CD14-positive monocyte (primary cell): ENCODE data around the gene CDIPT. TPM values are rescaled to one million over a fixed set of nuclear protein-coding genes. Genes with fewer than 3 reads are reported as not detected.

Experiments used
- DNase-seq, 3 donors: peaks; one replicate each; pipeline ENCODE4 v3.0.0-alpha.2; 2011 to 2022
- H2AFZ ChIP-seq: 2 replicates; pipeline ENCODE4 v1.6.0; 2012; ENCODE audit warnings: mild to moderate bottlenecking, low read depth, low read length, inconsistent platforms; ENCODE audit not compliant: insufficient read depth, poor library complexity, severe bottlenecking
- H3K27ac ChIP-seq, 2 donors: 1 replicate in 1 of 2; 2 replicates in 1 of 2; pipeline ENCODE4 v1.5.1; 2012 to 2013; ENCODE audit warnings: low read length in 2 of 2, control low read depth in 1 of 2, inconsistent platforms in 1 of 2, low read depth in 1 of 2, mild to moderate bottlenecking in 1 of 2
- H3K27me3 ChIP-seq, 2 donors: one replicate each; pipeline versions ENCODE4 v1.6.0 to v1.6.1; 2011 to 2013; ENCODE audit warnings: low read length in 2 of 2; ENCODE audit not compliant: control insufficient read depth in 2 of 2, insufficient read depth in 2 of 2
- H3K36me3 ChIP-seq, 2 donors: replicated peaks in 1 of 2; 1 replicate in 1 of 2; 2 replicates in 1 of 2; pipeline versions ENCODE4 v1.5.1 to v1.6.1; 2012 to 2013; ENCODE audit warnings: low read length in 2 of 2, control low read depth in 1 of 2, inconsistent platforms in 1 of 2, mild to moderate bottlenecking in 1 of 2; ENCODE audit not compliant: insufficient read depth in 2 of 2, control insufficient read depth in 1 of 2
- H3K4me1 ChIP-seq, 2 donors: 1 replicate in 1 of 2; 2 replicates in 1 of 2; pipeline versions ENCODE4 v1.5.1 to v1.6.1; 2012 to 2013; ENCODE audit warnings: low read length in 2 of 2, control low read depth in 1 of 2, inconsistent platforms in 1 of 2, mild to moderate bottlenecking in 1 of 2, moderate library complexity in 1 of 2; ENCODE audit not compliant: insufficient read depth in 2 of 2, control insufficient read depth in 1 of 2
- H3K4me2 ChIP-seq: replicated peaks from 2 replicates; pipeline ENCODE3; 2012; ENCODE audit warnings: low read length, moderate library complexity, mild to moderate bottlenecking; ENCODE audit not compliant: poor library complexity, severe bottlenecking; ENCODE audit errors: extremely low read depth
- H3K4me3 ChIP-seq, 3 experiments: fragments of 200-600 bp in 1 of 3; sonication (generic) in 1 of 3; replicated peaks in 1 of 3; 1 replicate in 2 of 3; 2 replicates in 1 of 3; pipeline ENCODE4 v1.5.1; 2011 to 2013; ENCODE audit warnings: low read length in 3 of 3, mild to moderate bottlenecking in 3 of 3, control low read depth in 2 of 3, low read depth in 2 of 3, inconsistent platforms in 1 of 3, moderate library complexity in 1 of 3
- H3K79me2 ChIP-seq: 2 replicates; pipeline ENCODE4 v1.6.0; 2012; ENCODE audit warnings: mild to moderate bottlenecking, control low read depth, inconsistent platforms, low read length, moderate library complexity; ENCODE audit not compliant: insufficient read depth
- H3K9ac ChIP-seq: 2 replicates; pipeline ENCODE4 v1.6.0; 2017; ENCODE audit warnings: low read length, mild to moderate bottlenecking; ENCODE audit not compliant: insufficient read depth, poor library complexity, severe bottlenecking
- H3K9me3 ChIP-seq, 2 donors: replicated peaks in 1 of 2; 1 replicate in 1 of 2; 2 replicates in 1 of 2; pipeline versions ENCODE4 v1.5.1 to v1.6.1; 2012 to 2013; ENCODE audit warnings: low read length in 2 of 2, control low read depth in 1 of 2; ENCODE audit not compliant: control insufficient read depth in 1 of 2, insufficient read depth in 1 of 2
- H4K20me1 ChIP-seq: 2 replicates; pipeline ENCODE4 v1.6.0; 2012; ENCODE audit warnings: mild to moderate bottlenecking, low read length, control low read depth, moderate library complexity; ENCODE audit not compliant: insufficient read depth
- H3K27ac Mint-ChIP-seq, 7 donors: one replicate each; pipeline ENCODE4 v1.8.0; 2020; ENCODE audit warnings: mild to moderate bottlenecking in 7 of 7, mixed read lengths in 7 of 7, moderate library complexity in 6 of 7, inconsistent platforms in 2 of 7
- H3K27me3 Mint-ChIP-seq, 3 donors: one replicate each; pipeline ENCODE4 v1.8.0; 2021 to 2022; ENCODE audit warnings: low read depth in 3 of 3, mild to moderate bottlenecking in 3 of 3, mixed read lengths in 3 of 3, moderate library complexity in 3 of 3, inconsistent platforms in 1 of 3
- H3K36me3 Mint-ChIP-seq, 2 donors: one replicate each; pipeline ENCODE4 v1.8.0; 2020; ENCODE audit warnings: mixed read lengths in 2 of 2, inconsistent platforms in 1 of 2, mild to moderate bottlenecking in 1 of 2
- H3K4me1 Mint-ChIP-seq: one replicate; pipeline ENCODE4 v1.8.0; 2020; ENCODE audit warnings: mild to moderate bottlenecking, mixed read lengths
- H3K4me3 Mint-ChIP-seq, 2 donors: one replicate each; pipeline ENCODE4 v1.8.0; 2020; ENCODE audit warnings: mild to moderate bottlenecking in 2 of 2, mixed read lengths in 2 of 2, moderate library complexity in 1 of 2
- H3K9me3 Mint-ChIP-seq, 7 donors: one replicate each; pipeline ENCODE4 v1.8.0; 2020 to 2022; ENCODE audit warnings: mixed read lengths in 7 of 7, mild to moderate bottlenecking in 6 of 7, moderate library complexity in 6 of 7, inconsistent platforms in 2 of 7
- CTCF ChIP-seq: fragments of 200-600 bp; IDR thresholded peaks from one replicate; pipeline ENCODE4 v1.8.0; 2022; ENCODE audit warnings: antibody characterized with exemption, mild to moderate bottlenecking
- WGBS: methylation state at CpG from one replicate; pipeline ENCODE4 v1.1.5; 2013; ENCODE audit warnings: missing lambda C conversion rate; ENCODE audit not compliant: insufficient coverage; 5-methylcytosine and 5-hydroxymethylcytosine counted together
- intact Hi-C, 2 donors: fragments of 100-400 bp; cut with micrococcal nuclease; formaldehyde crosslinking; loops; one replicate each; pipeline versions ENCODE4 v1.15.0 to v1.15.1; 2023
- polyA plus RNA-seq, 3 donors: library from polyadenylated mRNA; depleted of rRNA in 1 of 3; unstranded in 2 of 3; stranded (reverse) in 1 of 3; fragments of 300-500 nt in 2 of 3; fragments of >200 nt in 1 of 3; fragmentation: Illumina TruSeq in 2 of 3; gene quantifications; 1 replicate in 2 of 3; 2 replicates in 1 of 3; pipeline ENCODE4 v1.2.3, GENCODE V29; 2012 to 2021

CDIPT gene
- polyA plus RNA-seq, 3 donors: 67.2 to 98.8 (median 93.5) TPM

- peaks cover 66% of the 10 kb centered on the region for H4K20me1 ChIP-seq
- Mint-ChIP-seq H3K36me3 (peaks cover 74 to 94% of the 10 kb centered on the region in 2 donors), H3K27ac (peak overlapping the region in 1 of 7 donors; percentile 13), H3K4me3 (no peak overlapping the region), H3K4me1 (no peaks in the 10 kb centered on the region), H3K27me3 (peaks cover 0 to 2% (median 1%) of the 10 kb centered on the region in 3 donors), H3K9me3 (peaks cover 0 to 2% (median 0%) of the 10 kb centered on the region in 7 donors)
- no peaks in the 10 kb centered on the region for H3K4me1 ChIP-seq
- H3K36me3 ChIP-seq: peaks cover 77 to 90% of the 10 kb centered on the region in 2 donors
- H3K4me2 ChIP-seq: no peak overlapping the region
- H3K27me3 ChIP-seq: no peaks in the 10 kb centered on the region
- H3K27ac ChIP-seq: no peak overlapping the region
- no peak for DNase-seq
- intact Hi-C loops: loop anchor here in 1 of 2 donors (5.0 kb wide), 2 partner anchors 37 to 152 kb away; partner anchors contain the start of gene MAZ
- no peaks in the 10 kb centered on the region for H3K9me3 ChIP-seq
- no peak overlapping the region for H2AFZ ChIP-seq
- no peak overlapping the region for H3K4me3 ChIP-seq
- H3K9ac ChIP-seq: no peak overlapping the region
- no peak for TF ChIP-seq CTCF
- 97% methylated on average over 26 of the region's 28 CpGs for WGBS
- no peaks in the 10 kb centered on the region for H3K79me2 ChIP-seq
Observed at GRCh38 chr16:29844575-29845331, 18.3 kb downstream of the CDIPT start.

GRCh38 chr16:29843931-29844330, 19.1 kb downstream of the CDIPT start:
- H3K27ac ChIP-seq: no peak overlapping the region
- peaks cover 84 to 91% of the 10 kb centered on the region in 2 donors for H3K36me3 ChIP-seq
- no peaks in the 10 kb centered on the region for H3K79me2 ChIP-seq
- intact Hi-C loops: no loop called here
- H3K4me3 Mint-ChIP-seq: no peak overlapping the region
- no peak overlapping the region for H3K9ac ChIP-seq
- 94% methylated on average over 6 of the region's 8 CpGs for WGBS
- H2AFZ ChIP-seq: no peak overlapping the region
- peaks cover 0 to 1% (median 0%) of the 10 kb centered on the region in 3 donors for H3K27me3 Mint-ChIP-seq
- peaks cover 77 to 94% of the 10 kb centered on the region in 2 donors for H3K36me3 Mint-ChIP-seq
- DNase-seq: no peak
- peaks cover 73% of the 10 kb centered on the region for H4K20me1 ChIP-seq
- H3K9me3 Mint-ChIP-seq: peaks cover 0 to 2% (median 0%) of the 10 kb centered on the region in 7 donors
- TF ChIP-seq CTCF: no peak
- H3K4me1 ChIP-seq: no peaks in the 10 kb centered on the region
- H3K27me3 ChIP-seq: no peaks in the 10 kb centered on the region
- peak overlapping the region in 1 of 7 donors; percentile 40 for H3K27ac Mint-ChIP-seq
- no peaks in the 10 kb centered on the region for H3K4me1 Mint-ChIP-seq
- no peak overlapping the region for H3K4me2 ChIP-seq
- H3K9me3 ChIP-seq: no peaks in the 10 kb centered on the region
- H3K4me3 ChIP-seq: no peak overlapping the region
